Measurements from ENCODE around the gene KLHL10. TPM values are rescaled to one million over a fixed set of nuclear protein-coding genes. Genes with fewer than 3 reads are reported as not detected.

Gene KLHL10
- total RNA-seq, 2 donors from 2014 or later = not detected

- H3K4me1 ChIP-seq (ENCODE audit: control insufficient read depth in 1 of 2, low read depth in 2 of 2) = peaks cover 18 to 27% of the 10 kb centered on the region in 2 donors
- no peaks in the 10 kb centered on the region for H3K27me3 ChIP-seq (replicated peaks; ENCODE audit: insufficient read depth)
- H3K36me3 ChIP-seq = peaks cover 8% of the 10 kb centered on the region
- TF ChIP-seq, protein P1, sequence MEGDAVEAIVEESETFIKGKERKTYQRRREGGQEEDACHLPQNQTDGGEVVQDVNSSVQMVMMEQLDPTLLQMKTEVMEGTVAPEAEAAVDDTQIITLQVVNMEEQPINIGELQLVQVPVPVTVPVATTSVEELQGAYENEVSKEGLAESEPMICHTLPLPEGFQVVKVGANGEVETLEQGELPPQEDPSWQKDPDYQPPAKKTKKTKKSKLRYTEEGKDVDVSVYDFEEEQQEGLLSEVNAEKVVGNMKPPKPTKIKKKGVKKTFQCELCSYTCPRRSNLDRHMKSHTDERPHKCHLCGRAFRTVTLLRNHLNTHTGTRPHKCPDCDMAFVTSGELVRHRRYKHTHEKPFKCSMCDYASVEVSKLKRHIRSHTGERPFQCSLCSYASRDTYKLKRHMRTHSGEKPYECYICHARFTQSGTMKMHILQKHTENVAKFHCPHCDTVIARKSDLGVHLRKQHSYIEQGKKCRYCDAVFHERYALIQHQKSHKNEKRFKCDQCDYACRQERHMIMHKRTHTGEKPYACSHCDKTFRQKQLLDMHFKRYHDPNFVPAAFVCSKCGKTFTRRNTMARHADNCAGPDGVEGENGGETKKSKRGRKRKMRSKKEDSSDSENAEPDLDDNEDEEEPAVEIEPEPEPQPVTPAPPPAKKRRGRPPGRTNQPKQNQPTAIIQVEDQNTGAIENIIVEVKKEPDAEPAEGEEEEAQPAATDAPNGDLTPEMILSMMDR (IDR thresholded peaks at IDR 0.05) = no peak
- peak overlapping the region; percentile 85 to 89 for H3K27ac ChIP-seq
- H3K4me3 ChIP-seq = peak overlapping the region; percentile 90
- H3K9me3 ChIP-seq = no peaks in the 10 kb centered on the region
- ATAC-seq (ENCODE audit: insufficient number of reproducible peaks, low FRiP score, low read depth) (no peak), DNase-seq (ENCODE audit: low spot score) (no peak)
These were observed 26.8 kb downstream of the KLHL10 start for GRCh38 chr17:41864498-41864835.

DNA sequence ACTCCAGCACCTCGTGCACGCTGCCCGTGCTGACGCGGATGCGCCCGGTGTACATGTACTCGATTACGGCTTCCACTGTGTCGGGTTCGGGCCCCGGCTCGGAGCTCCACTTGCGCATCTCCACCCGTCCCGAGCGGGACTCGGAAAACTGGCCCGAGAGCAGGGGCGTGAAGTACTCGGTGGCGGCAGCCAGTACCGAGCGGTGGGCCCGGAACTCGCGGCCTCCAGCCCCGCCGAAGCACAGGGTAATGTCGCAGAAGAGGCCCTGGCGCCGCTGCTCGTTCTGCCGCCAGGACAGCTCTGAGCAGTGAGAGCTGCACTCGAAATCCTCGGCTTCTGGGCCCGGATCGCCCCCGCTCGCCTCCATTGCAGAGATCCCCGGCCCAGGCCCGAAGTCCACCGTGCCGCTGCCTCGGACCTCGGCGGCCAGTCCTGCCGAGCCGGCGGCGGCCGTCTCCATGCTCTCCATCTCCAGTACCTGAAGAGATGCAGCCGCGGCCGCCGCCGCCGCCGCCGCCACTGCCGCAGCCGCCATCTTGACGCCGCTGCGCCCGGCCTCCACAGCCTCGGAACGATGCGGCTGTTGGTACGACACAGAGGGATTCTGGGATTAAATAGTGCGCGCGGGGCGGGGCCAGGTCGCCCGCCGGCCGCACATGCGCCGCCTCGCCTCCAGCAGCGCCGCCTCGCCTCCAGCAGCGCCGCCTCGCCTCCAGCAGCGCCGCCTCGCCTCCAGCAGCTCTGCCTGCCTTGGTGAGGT, 27.4 kb downstream of the KLHL10 start, which contains the start of gene KLHL11:
TSS of gene KLHL11 (minus strand) at position 588 of the 760 bp plus-strand sequence. CDS start at position 535, 53 bp downstream.
- no peaks in the 10 kb centered on the region for H3K27me3 ChIP-seq (replicated peaks; ENCODE audit: insufficient read depth)
- H3K4me1 ChIP-seq (ENCODE audit: control insufficient read depth in 1 of 2, low read depth in 2 of 2) = peaks cover 18 to 27% of the 10 kb centered on the region in 2 donors
- ATAC-seq (ENCODE audit: insufficient number of reproducible peaks, low FRiP score, low read depth) (peak; percentile 66), DNase-seq (ENCODE audit: low spot score) (peak; percentile 38)
- peak within 1 kb of the TSS; percentile 85 to 89 for H3K27ac ChIP-seq
- H3K9me3 ChIP-seq = no peaks in the 10 kb centered on the region
- TF ChIP-seq, protein P1 (IDR thresholded peaks at IDR 0.05) = peak; percentile 13
- peak within 1 kb of the TSS; percentile 90 for H3K4me3 ChIP-seq
- H3K36me3 ChIP-seq = peaks cover 11% of the 10 kb centered on the region

DNA sequence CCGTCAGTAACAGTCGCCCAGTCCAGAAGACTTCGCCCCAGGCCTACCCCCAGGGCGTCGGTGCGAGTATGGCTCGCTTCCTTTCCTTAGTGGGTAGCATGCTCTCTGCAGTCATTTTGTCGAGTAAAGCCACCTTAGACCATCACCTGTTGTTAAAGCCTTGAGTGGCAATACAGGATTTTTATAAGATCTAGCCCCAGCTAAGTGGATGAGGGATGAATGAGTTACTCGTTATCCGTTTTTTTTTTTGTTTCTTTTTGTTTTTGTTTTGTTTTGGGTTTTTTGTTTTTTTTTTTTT, 27.9 kb downstream of the KLHL10 start:
- no peaks in the 10 kb centered on the region for H3K9me3 ChIP-seq
- H3K4me3 ChIP-seq = peak overlapping the region; percentile 90
- peaks cover 18 to 27% of the 10 kb centered on the region in 2 donors for H3K4me1 ChIP-seq (ENCODE audit: control insufficient read depth in 1 of 2, low read depth in 2 of 2)
- DNase-seq (ENCODE audit: low spot score) (no peak), ATAC-seq (ENCODE audit: insufficient number of reproducible peaks, low FRiP score, low read depth) (peak; percentile 24)
- peak overlapping the region in 1 of 2 donors; percentile 85 for H3K27ac ChIP-seq
- no peaks in the 10 kb centered on the region for H3K27me3 ChIP-seq (replicated peaks; ENCODE audit: insufficient read depth)
- H3K36me3 ChIP-seq = peaks cover 11% of the 10 kb centered on the region
- TF ChIP-seq, protein P1 (IDR thresholded peaks at IDR 0.05) = no peak

DNA sequence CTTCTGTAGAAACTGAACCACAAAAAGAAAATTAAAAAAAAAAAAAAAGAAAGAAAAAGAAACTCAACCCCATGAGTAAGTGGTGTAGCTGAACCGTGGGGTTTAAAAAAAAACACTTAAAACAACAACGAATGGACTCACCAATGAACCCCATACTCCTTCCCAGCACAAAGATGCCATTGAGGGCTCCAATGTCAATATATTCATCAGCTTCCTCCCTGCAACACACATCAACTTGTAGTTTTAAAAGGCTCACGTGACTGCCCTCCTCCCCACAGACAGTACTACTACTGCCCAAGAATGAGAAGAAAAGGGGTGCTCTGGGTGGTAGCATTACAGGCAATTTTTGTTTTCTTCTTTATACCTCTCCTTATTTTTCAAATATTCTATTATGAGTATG, 30.9 kb downstream of the KLHL10 start:
- Histone ChIP-seq H3K36me3 (peaks cover 37% of the 10 kb centered on the region), H3K27me3 (replicated peaks; ENCODE audit: insufficient read depth) (no peaks in the 10 kb centered on the region), H3K27ac (no peak overlapping the region), H3K9me3 (no peaks in the 10 kb centered on the region), H3K4me3 (no peak overlapping the region), H3K4me1 (ENCODE audit: control insufficient read depth in 1 of 2, low read depth in 2 of 2) (peaks cover 7 to 16% of the 10 kb centered on the region in 2 donors)
- DNase-seq (ENCODE audit: low spot score) = no peak
- ATAC-seq (ENCODE audit: insufficient number of reproducible peaks, low FRiP score, low read depth) = no peak
- TF ChIP-seq, protein P1 (IDR thresholded peaks at IDR 0.05) = no peak

DNA sequence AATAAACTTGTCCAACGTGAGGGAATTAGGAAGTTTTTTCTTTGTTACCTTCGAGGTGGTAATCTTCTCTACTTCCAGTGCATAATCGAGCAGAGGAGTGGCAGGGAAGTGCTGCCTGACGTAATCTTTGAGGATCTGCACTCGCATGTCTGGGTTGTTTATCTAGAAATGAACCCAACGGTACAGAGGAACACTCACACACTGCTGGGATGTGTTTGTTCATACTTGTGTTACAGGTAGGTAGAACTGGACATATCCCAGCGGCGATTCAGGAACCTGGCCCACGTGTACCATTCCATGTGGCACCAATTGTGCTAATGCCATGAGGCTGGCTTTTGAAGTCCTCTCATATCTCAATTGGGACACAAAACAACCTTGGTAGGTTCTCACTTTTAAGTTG, 31.8 kb downstream of the KLHL10 start:
- H3K4me3 ChIP-seq = no peak overlapping the region
- no peak overlapping the region for H3K27ac ChIP-seq
- no peaks in the 10 kb centered on the region for H3K9me3 ChIP-seq
- H3K4me1 ChIP-seq (ENCODE audit: control insufficient read depth in 1 of 2, low read depth in 2 of 2) = peaks cover 0 to 7% of the 10 kb centered on the region in 2 donors
- H3K27me3 ChIP-seq (replicated peaks; ENCODE audit: insufficient read depth) = no peaks in the 10 kb centered on the region
- DNase-seq (ENCODE audit: low spot score) = no peak
- TF ChIP-seq, protein P1 (IDR thresholded peaks at IDR 0.05) = no peak
- ATAC-seq (ENCODE audit: insufficient number of reproducible peaks, low FRiP score, low read depth) = no peak
- H3K36me3 ChIP-seq = peaks cover 41% of the 10 kb centered on the region
